Measurements from ENCODE around the gene DBNDD2. TPM values are rescaled to one million over a fixed set of nuclear protein-coding genes. Genes with fewer than 3 reads are reported as not detected.

The DBNDD2 gene
- total RNA-seq, 1 donor from 2014 or later = 82.2 TPM

GRCh38 chr20:45416917-45417316, 8.8 kb downstream of the DBNDD2 start:
- DNase-seq (no peak), ATAC-seq (no peak)
- intact Hi-C loops (cut with DNase I) = no loop called here
- H3K9me3 ChIP-seq = no peaks in the 10 kb centered on the region
- peaks cover 45% of the 10 kb centered on the region for H3K36me3 ChIP-seq
- H3K4me3 ChIP-seq = peak overlapping the region; percentile 96
- H3K4me1 ChIP-seq = peaks cover 32% of the 10 kb centered on the region
- TF ChIP-seq CTCF (IDR thresholded peaks at IDR 0.05) = no peak
- H3K27ac ChIP-seq = no peak overlapping the region
- no peaks in the 10 kb centered on the region for H3K27me3 ChIP-seq (ENCODE audit: low read depth)

DNA sequence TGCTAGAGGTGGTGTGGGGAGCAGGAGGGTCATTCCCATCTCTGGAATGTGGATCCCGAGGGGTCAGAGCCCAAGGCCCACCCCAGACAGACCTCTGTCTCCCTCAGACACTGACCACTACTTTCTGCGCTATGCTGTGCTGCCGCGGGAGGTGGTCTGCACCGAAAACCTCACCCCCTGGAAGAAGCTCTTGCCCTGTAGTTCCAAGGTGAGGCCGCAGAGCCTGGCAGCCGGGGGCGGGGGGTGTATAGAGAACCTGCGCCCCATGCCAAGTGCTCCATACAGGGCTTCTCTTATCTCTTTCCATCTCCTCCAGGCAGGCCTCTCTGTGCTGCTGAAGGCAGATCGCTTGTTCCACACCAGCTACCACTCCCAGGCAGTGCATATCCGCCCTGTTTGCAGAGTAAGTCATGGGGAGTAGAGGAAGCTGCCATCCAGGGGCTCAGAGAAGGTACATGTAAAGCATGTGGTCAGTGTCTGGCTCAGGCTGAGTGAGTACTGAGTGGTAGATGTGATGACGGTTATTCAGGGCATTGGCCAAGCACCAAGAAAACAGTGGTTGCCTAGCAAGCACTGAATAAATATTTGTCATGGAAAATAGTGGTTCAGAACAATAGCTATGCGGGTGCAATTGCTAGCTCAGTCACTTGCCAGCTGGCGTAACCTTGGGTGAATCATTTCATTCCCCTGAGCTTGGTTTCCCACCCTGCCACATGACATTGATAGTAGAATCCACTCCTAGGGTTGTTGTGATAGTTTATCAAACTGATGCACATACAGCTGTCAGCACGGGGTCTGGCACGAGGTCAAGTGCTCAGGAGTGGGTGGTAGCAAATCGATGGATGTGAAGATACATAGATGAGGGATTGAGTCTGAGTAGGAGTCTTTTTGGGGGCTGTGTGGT, 11.4 kb downstream of the DBNDD2 start:
- Histone ChIP-seq H3K27me3 (ENCODE audit: low read depth) (no peaks in the 10 kb centered on the region), H3K27ac (peak overlapping the region; percentile 60), H3K4me1 (peaks cover 32% of the 10 kb centered on the region), H3K9me3 (no peaks in the 10 kb centered on the region), H3K36me3 (peaks cover 65% of the 10 kb centered on the region), H3K4me3 (no peak overlapping the region)
- no peak for TF ChIP-seq CTCF (IDR thresholded peaks at IDR 0.05)
- ATAC-seq (peak; percentile 50 to 78), DNase-seq (no peak)
- intact Hi-C loops (cut with DNase I) = no loop called here

GRCh38 chr20:45420125-45420524, 12.0 kb downstream of the DBNDD2 start:
- intact Hi-C loops (cut with DNase I) = no loop called here
- Histone ChIP-seq H3K4me1 (peaks cover 32% of the 10 kb centered on the region), H3K9me3 (no peaks in the 10 kb centered on the region), H3K36me3 (peaks cover 70% of the 10 kb centered on the region), H3K4me3 (no peak overlapping the region), H3K27me3 (ENCODE audit: low read depth) (no peaks in the 10 kb centered on the region), H3K27ac (peak overlapping the region; percentile 60)
- DNase-seq (no peak), ATAC-seq (no peak)
- no peak for TF ChIP-seq CTCF (IDR thresholded peaks at IDR 0.05)

GRCh38 chr20:45423700-45424099, 15.6 kb downstream of the DBNDD2 start:
- no peaks in the 10 kb centered on the region for H3K9me3 ChIP-seq
- no peaks in the 10 kb centered on the region for H3K27me3 ChIP-seq (ENCODE audit: low read depth)
- ATAC-seq = no peak
- no peak for DNase-seq
- H3K27ac ChIP-seq = no peak overlapping the region
- TF ChIP-seq CTCF (IDR thresholded peaks at IDR 0.05) = no peak
- peaks cover 79% of the 10 kb centered on the region for H3K36me3 ChIP-seq
- intact Hi-C loops (cut with DNase I) = no loop called here
- peaks cover 7% of the 10 kb centered on the region for H3K4me1 ChIP-seq
- H3K4me3 ChIP-seq = no peak overlapping the region

- TF ChIP-seq CTCF (IDR thresholded peaks at IDR 0.05) = no peak
- no peak for ATAC-seq
- H3K4me3 ChIP-seq = no peak overlapping the region
- H3K27me3 ChIP-seq (ENCODE audit: low read depth) = no peaks in the 10 kb centered on the region
- H3K9me3 ChIP-seq = no peaks in the 10 kb centered on the region
- no peak overlapping the region for H3K27ac ChIP-seq
- H3K36me3 ChIP-seq = peaks cover 61% of the 10 kb centered on the region
- H3K4me1 ChIP-seq = no peaks in the 10 kb centered on the region
- intact Hi-C loops (cut with DNase I) = no loop called here
- DNase-seq = no peak
Observed at GRCh38 chr20:45425561-45425960, 17.5 kb downstream of the DBNDD2 start.

Data from lower lobe of right lung (tissue), 2 donors.